Thyroid gland (tissue), 4 donors: ENCODE results near the gene SLC26A4.

Experiments used
- CTCF ChIP-seq, 6 experiments: fragments of 200-600 bp in 3 of 6; fragments of 450-650 bp in 3 of 6; sonication (generic) in 3 of 6; IDR thresholded peaks; one replicate each; pipeline ENCODE4 v1.5.1; 2016 to 2019; ENCODE audit warnings: antibody characterized with exemption in 6 of 6, mild to moderate bottlenecking in 2 of 6, inconsistent platforms in 1 of 6, moderate library complexity in 1 of 6
- POLR2A ChIP-seq, 2 donors: fragments of 450-650 bp; IDR thresholded peaks; one replicate each; pipeline ENCODE4 v1.6.1; 2017; ENCODE audit warnings: antibody characterized with exemption in 2 of 2, mild to moderate bottlenecking in 2 of 2, moderate library complexity in 1 of 2

- TF ChIP-seq CTCF (IDR thresholded peaks at IDR 0.05) (no peak), POLR2A (IDR thresholded peaks at IDR 0.05) (no peak)
Observed at GRCh38 chr7:107689553-107689952, 28.9 kb downstream of the SLC26A4 start.
